Kidney glomerular epithelial cell (primary cell): ENCODE data around the gene ABTB2.

Experiments
- DNase-seq: peaks from one replicate; lab custom pipeline; 2025; lab: John Stamatoyannopoulos, UW

The ABTB2 gene

DNA sequence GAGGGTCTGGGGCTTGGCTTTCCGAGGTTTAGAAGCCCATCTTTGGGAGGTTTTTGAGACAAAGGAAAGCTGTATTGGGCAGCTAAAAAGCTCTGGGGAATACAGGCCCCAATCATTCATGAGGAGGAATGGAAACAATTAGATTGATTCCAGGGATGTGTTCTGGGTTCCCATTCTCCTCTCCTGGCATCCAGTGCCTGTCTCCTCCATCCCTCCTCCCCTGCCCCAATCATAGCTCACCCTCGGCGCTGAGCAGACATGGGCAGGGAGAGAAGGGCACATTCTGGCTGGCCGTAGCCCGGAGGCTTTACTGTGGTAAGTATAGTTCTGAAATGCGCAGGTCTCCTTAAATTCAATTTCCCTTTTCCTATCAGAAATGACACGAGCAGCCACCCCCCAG is 42.4 kb downstream of the ABTB2 start:
- no peak for DNase-seq

DNA sequence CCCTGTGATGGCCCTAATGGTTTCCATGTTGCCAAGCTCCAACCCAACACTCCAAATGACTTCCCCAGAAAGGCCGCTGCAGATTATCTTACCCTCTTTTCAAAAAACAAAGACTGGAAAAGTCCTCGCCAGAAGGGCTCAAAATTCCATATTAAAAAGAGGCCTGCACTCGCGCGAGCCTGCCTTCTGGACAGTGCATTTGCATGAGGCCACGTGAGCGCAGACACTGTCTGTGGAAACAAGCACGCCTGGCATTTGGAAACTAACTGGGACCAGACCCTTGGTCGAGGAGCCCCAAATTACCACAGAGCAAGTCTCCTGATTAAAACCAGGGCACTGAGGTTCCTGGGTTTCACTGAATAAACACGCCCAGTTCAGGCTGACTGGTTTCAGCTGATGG is 42.9 kb downstream of the ABTB2 start:
- DNase-seq: no peak

DNA sequence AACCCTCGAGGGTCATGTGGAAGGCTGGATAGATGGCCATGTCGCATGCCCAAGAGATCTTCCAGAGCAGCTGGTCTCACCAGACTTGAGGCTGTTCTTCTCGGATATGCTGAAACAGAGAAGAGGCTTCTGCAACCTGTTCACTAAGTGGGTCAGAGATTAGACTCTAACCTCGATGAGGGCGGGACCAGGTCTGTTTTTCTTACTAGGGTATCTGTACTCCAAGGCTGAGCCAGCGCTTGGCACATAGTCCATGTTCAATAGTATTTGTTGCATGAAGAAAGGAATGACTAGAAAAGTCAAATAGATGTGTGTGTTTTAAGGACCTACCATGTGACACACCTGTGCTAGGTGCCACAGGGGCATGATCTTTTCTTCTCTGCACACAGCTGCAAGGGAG is 43.6 kb downstream of the ABTB2 start:
- no peak for DNase-seq

DNA sequence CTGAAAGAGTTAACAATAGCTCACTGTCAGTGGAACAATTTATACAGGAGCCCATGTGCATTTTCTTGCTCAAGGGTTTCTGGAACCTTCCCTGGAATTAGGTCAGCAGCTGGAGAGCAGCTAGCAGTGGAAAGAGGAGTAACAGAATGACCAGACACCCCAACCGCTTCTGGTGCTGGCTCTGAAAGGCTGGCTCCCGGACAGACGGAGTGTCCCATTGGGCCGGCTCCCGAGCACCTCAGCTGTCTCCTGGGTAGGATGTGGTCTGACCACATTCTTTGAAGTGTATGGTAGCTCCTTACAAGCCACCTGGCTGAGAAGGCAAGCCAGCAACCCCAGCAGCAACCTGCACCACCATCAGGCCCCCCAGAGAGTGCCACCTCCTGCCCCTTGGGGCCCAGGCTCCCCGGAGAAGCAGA is 44.7 kb downstream of the ABTB2 start:
- no peak for DNase-seq

DNA sequence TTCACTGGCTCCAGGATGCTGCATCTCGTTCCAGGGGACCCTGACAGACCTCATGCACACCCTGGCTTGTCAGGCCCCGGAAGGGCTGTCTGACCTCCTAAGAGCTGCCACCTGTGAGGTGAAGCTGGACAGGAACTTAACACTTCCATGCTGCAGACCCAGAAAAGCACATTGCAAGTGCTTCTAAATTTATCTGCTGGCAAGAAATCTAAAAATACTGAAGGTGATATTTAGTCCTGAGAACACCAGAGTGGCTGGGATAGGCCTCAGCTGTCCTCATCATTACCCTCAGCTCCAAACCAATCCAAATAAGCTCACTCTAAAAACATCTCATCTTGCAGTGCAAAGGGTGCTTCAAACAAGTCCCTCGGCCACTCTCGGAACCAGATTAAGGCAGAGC is 46.7 kb downstream of the ABTB2 start:
- no peak for DNase-seq

DNA sequence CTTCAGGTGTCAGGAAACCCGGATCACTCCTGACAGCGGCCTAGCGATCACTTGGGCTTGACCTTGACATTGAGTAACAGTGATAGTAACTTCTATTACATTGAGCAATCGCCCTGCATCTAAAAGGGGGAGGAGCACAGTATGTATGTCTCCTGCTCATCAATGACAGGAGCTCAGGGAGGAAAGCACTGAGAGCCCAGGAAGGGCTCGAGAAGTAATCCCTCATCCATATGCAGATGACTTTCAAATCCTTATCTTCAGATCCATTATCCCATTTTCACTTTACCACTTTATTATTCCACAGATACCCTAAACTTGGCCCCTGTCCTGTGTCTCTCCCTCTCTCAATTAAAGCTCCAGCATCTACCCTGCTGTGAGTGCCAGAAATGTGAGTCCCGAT is 47.8 kb downstream of the ABTB2 start:
- DNase-seq: no peak

DNA sequence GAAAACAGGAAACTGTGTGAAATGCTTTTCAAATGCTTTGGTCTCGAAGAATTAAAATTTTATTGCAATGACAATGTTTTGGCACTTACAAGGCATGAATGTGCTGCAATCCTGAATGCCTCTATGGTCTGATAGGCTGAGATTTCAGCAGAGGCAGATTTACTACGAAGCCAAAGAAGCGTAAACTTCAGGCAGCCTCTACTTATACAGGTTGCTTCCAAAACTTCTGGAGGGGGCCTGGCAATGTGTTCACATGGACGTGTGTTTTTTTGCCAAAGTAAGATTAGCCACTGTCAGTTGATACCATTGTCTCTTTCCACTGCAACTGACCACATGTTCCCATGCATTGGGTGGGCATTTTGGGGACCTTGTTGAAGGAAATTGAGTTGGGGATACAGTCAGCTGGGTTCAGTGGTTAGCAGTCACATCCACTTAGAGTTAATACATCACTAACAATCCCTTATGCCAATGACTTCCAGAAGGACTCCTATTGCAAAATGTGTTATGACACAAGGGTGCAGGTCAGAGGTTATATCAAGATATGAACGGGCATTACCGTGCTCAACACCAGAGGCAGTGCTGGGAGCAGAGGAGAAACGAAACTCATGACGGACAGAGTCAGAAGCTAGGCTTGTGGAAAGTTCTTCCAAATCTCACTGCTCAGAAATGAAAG is 48.8 kb downstream of the ABTB2 start:
- DNase-seq: no peak

DNA sequence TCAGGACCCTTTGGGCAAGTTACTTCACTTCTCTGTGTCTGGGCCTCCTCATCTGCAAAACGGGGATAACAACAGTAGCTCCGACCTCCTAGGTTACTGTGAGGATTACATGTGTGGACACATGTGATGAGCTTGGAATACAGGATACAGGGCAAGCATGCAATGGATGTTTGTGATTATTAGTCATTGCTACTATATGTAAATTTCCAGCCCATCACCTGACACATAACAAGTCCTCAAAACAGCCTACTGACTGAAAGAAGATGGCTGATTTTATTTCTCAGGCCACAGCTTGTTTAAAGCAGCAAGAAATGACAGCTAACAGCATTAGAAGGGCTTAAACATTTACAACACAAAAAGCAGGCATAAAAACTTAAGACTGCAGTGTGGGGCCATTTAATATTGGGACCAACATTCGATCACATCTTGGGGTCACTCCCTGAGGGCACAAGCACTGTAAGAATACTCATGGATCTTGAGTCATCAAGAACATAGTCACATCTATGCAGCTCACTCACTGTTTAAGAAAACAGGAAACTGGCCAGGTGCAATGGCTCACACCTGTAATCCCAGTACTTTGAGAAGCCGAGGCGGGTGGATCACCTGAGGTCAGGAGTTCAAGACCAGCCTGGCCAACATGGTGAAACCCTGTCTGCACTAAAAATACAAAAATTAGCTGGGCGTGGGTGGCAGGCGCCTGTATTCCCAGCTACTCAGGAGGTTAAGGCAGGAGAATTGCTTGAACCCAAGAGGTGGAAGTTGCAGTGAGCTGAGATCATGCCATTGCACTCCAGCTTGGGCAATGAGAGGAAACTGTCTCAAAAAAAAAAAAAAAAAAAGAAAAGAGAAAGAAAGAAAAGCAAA is 49.5 kb downstream of the ABTB2 start:
- no peak for DNase-seq

DNA sequence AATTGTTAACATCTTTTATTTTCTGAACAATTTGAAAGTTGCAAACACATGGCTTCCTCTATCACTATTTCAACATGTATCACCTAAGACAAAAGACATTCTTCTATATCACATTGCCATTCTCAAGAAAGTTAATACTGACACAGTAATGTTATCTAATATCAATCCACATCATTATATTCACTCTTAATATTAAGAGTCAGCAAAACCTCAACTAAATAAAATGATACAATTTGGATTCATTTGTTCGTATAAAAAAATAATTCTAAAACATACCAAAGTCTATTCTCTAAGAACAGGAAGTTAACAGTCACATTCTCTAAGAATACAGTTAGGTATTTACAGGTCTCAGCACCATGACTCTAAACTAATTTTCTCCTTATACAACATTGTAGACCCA is 52.0 kb downstream of the ABTB2 start:
- DNase-seq: no peak

DNA sequence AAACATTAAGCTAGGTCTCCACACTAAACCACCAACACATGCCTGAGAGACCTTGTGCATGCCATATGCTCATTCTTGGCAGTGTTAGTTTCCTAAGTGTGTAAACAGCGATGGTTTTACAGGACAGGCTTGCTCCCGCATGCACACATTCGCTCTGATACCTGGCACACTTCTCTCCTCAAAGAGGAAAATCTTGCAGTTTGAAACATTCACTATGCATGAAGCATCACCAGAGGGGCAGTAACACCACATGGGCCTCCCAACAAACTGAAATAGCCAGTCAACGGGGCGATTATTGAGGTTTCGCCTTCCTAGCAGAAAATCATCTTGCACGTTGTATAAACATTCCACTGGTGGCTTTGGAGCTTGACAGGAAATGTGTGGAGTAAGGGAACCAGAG is 52.6 kb downstream of the ABTB2 start:
- no peak for DNase-seq

DNA sequence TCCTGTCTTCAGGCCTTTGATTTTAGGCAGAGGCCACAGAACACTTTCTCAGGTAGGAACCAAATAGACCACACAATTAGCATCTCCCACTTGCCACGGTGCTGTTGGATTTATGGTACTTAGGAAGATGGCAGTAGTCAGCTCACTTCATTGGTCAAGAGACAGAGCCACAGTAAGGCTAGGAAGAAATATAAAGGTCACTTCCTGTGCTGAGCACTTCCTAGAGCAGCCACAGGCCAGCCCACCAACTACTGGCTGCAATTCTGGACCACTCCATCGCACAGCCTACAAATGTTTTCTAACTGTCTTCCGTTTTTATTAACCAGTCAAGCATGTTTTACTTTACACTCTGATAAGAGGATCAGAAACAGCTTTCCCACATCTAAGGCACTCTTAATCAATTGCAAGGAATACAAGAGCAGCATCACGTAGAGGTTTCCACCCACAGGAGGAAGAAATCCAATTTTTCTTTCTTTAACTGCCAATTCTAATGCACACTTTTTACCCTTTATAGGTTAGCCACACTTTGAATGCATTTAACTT is 54.7 kb downstream of the ABTB2 start:
- peak; percentile 19 for DNase-seq

DNA sequence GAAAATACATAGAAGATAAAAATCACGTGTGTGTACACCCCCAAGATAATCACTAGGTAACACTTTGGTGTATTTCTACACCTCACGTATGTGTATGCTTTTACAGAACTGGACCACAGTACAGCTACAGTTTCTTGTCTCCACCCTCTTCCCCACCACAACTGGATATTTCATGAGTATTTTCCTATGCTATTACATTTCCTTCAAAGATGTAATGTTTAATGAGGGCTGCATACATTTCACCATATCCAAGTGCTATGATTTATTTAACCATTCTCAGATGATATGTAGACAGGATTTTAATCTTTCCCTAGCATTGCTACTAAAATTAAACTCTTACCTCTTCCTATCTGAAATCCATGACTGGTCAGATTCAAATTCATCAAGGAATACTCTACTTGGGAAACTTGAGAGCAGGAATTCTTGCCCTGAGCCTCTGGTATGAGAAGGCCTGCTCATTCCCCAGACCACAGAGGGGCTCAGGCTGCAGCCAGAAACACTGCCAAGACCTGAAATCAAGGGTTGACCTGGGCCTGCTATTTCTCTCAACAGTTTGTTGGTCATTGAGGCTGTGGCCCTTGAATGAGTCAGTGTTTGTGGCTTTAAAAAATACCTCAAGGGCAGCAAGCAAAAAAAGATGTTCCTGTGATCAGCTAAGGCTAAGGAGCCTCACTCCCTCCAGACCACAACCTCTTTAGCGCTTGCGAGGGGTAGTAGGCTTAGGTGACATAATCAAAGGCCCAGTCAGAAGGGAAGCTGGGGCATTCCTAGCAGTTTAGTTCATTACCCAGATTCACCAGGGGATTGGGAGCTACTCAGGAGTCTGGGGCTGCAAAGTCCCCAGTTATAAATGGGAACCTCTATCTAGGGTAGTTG is 55.5 kb downstream of the ABTB2 start:
- peak; percentile 98 for DNase-seq

DNA sequence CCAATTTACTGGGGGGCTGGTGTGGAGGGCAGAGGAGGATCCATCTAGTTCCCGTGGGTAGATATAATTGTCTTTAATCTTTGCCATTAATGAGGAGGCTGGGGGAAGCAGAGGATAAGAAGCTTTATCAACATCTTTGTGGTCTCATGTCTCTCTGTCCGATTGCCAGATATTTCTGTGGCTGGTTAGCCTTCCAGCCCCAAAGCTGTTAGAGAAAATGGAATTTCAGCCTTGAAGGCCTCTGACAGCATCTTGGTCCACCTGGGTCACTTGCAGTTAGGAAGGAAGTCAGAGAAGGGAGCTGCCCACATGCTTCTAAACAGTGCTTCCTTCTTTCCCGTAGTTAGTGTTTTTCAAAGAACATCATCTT is 56.9 kb downstream of the ABTB2 start:
- no peak for DNase-seq

DNA sequence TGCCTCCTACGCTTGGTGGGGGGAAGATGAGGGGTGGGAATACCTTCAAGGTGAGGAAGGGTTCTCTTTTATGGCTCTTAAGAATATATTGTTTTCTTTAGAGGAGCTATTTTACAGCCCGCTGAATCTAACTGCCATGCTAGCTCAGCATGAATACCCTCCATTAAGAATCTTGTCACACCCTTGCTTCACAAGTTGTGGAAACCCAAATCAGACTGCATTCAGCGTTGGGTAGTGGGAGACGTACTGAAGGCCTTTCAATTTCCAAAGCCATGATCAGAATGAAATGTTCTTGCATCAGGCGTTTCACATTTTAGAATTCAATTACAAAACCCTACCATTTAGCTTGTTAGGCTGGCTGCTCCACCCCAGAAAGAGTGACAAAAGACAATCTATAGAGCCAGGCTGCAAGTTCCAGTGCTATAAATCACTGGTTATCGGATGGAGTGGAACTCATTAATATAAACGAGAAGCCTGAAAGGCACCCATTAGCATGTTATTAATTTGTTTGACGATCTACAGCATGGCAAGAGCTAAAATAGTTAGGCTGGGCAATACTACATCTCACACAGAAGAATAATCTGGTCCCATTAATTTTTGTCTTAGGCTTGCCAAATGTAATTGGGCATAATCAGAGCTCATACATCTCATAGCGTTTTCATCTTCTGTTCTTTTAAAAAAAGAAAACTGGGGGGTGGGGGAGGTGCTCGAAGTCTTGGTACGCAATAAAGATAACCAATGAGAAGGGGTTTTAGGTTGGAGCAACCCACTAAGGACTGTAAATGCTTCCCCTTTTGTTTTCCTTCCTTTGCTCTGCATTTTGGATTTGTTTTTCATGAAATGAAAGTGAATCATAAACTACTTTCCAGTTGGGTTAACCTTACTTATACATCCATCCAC is 57.5 kb downstream of the ABTB2 start:
- DNase-seq: peak; percentile 20

DNA sequence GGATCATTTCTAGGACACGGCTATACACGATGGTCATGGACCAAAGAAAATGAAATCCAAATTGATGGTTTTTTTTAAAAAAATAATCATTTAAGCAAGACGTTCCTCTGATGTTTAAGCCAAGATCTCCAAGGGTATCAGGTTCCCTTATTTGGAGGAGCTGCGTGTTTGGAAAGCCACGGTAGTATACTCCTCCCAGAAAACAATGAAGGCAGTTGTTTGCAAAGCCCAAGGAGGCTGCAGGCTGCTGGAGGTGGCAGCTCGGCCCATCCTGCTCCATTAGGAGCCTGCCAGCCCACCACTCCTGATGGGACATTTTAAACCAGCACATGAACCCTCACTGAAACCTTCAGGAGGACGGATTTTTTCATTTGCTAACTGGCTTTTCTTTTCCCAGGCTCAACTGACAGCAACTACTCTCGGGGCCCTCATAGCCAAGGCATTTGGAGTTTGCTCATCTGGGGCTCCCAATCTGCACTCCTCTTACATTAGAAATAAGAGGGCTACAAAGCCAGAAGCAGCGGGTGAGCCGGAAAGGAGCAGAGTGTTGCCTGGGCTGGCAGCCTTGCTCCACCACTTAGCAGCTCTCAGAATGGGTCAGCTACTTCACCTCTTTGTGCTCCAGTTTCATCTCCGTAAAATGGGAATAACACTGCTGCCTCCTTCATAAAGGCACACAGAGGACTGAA is 58.4 kb downstream of the ABTB2 start:
- no peak for DNase-seq

DNA sequence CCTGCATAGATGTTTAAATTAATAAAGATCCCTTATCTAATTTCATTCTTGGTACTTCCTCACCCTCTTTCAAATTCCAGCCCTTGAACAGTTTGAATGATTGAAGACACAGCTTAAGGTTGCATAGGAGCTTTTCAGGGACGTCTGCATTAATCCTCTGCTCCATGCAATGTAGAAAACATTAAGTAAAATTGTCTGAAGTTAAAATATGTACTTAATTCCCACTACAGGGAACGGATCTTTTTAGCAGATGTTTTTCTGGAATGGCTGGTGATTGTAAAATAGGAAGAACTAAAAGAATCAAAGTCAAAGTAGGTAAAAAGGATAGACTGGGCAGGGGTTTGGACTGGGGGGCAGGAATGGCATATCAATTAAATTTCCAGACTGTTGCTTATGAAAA is 58.9 kb downstream of the ABTB2 start:
- DNase-seq: no peak

DNA sequence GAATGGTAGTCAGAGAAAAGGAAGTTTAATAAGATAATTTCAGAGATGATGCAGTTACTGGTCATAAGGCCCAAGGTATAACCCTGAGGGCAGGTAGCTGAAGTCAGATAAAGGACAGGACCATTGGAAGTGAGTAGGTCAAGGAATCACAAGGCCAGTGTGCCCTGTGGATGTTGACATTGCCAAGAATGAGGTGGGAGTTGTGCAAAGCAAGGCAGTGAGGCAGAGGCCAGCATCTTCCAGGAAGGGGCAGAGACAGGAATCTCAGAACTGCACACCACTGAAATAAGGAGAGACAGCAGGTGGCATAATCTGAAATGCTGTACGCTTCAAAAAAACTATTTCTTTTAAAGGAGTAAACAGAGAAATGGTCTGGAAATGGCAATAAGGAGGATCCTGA is 61.4 kb downstream of the ABTB2 start:
- peak; percentile 23 for DNase-seq

DNA sequence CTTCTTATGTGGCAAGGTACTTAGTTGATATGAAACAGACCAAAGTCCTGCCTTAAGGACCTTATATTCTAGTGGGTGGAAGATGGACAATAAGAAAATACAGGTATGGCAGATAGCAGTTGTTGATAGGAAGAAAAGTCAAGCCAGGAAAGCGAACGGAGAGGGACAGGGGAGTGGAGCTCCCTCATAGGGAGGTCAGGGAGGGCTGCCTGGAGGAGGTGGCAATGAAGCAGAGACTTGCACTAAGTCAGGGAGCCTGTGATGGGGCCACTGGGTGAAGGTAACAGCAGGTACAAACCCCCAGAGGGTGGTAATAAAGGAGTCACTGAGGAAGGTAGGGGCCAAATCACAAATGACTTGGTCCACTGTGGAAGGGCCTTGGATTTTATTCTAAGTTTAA is 65.3 kb downstream of the ABTB2 start:
- no peak for DNase-seq

DNA sequence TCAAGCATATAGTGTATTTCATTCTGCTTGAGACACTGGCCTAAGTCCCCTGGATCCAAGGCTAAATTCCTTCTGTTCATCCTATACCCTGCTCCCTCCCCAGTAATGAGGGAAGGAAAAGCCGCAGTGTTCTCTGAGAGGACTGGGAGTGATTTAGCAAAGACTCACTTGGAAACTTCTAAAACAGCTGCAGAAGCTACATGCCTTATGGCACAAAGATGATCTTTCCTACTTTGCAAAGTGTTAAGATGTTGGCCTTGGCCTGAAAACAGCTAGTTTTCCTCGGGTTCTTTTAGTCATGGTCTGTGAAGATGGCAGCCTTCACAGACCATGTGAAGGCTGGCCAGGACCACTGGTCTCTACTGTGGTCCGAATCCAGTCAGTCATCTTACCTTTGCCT is 65.7 kb downstream of the ABTB2 start:
- no peak for DNase-seq

DNA sequence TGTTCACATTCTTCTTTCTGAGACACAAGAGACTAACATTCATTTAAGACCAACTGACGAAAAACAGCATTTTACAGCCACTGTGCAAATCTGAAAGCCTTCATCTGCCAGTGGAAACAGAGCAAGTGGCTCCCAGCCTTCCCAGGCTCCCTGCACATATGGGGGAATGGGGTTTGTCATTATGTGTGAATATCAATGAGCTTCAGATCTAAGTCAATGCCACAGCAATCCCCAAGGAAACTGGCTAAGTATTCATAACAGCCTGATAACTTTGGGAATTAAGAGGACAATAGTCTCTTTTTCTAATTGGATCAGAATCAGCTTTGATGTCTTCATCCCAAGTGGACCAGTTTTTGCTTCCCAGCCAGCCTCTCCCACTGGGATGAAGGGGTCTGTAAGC is 66.9 kb downstream of the ABTB2 start:
- DNase-seq: no peak

DNA sequence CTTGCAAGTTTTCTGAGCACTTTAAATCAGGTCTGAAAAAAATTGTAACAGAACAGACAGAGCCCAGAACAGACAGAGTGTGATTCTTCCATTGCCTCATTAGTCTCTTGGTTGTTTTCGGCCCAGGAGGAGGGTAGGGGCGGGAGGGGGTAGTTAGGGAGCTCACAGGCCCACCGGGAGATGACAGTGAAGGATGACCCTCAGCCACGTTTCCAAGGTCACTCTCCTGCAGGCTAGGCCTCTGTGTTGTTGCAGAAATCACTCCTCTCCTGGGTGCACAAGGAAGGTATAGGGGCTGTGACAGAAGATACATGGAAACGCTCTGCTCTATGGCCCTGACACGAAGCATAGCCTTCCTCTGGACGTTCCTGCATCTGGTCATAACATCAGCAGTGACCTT is 69.3 kb downstream of the ABTB2 start:
- DNase-seq: no peak
